GM04504 (cell line): ENCODE results near the gene TMPRSS7.

ENCODE experiments used
- DNase-seq: peaks from one replicate; pipeline ENCODE4 v3.0.0-alpha.2; 2012; ENCODE audit warnings: low read depth

The TMPRSS7 gene

GRCh38 chr3:112128843-112129727, 94.5 kb downstream of the TMPRSS7 start:
- peak; percentile 27 for DNase-seq

GRCh38 chr3:112129925-112130637, 95.5 kb downstream of the TMPRSS7 start:
- DNase-seq, result no peak

GRCh38 chr3:112130638-112130993, 96.1 kb downstream of the TMPRSS7 start:
- DNase-seq, result no peak
